GM19455 (cell line): ENCODE measurements around the gene CTXN2.

Experiments used
- ATAC-seq: cut with Tn5 transposase; IDR thresholded peaks from one replicate; pipeline ENCODE4 v1.9.1; 2021; ENCODE audit not compliant: unreplicated experiment

CTXN2 gene

DNA sequence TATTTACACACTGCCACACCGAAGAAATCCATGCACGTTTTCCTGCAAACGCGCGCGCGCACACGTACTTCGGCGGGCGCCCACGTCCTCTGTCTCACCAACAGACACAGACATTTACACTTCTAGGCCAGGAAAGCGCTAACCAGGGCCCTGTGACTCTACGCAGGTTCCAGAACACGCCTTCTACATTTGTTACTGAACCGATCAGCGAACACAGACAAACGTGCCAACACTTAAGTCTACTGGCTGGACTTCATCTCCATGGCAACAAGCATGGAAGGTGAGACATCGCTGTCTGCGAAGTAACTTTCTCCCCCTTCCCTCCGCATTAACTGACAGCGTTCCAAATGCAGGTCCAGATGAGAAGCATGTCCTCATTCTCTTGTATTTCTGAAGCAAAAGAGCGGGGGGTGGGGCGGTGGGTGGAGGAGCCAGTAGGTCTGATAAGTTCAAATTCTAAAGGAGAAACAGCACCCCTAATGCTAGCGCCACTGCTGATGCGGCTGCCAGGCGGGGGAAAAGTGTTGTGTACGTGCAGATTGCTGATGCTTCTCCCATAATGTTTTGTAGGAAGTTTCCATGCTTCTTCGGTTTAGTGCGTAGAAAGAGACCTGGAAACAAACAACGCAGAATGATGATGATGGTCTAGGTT lies at the start of gene CTXN2:
CTXN2 (plus strand) TSS at position 92 of the 652 bp plus-strand sequence. CDS start 9,636 bp downstream, outside the sequence.
- ATAC-seq: no peak

DNA sequence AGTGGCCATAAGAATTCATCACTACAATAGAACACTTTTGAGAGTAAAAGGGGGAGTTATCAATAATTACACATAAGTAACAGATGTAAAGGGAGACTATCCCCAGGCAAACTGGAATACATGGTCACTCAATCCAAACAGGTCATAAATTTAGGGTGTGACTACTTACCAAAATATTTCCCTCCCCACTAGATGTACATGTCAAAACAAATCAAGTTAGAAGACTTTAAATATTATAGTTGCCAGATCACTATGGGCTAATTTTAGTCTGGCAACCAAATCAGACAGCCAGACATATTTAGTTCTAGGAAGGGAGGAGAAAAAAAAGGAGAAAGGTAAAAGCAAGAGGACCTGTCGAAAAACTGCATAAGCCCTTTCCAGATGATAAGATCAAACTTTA lies 47.6 kb upstream of the CTXN2 start:
- ATAC-seq: no peak

DNA sequence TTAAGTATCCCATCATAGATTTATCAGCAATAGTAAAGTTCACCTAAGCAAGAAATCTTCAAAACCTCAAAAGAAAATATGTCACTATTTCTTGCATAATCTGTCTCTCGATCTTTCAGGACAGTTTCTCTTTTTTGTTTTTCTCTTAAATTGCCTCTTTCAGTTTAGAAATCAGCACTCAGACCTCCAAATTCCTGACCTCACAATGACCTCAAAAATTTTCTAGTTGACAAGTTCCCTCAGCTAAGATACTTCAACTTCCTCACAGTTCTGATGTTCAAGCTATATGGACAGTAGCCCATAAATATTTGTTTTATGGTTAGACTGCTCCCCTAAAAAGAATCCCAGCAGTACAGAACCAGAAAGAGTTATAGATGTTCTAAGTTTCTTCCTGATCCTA lies 46.6 kb upstream of the CTXN2 start:
- no peak for ATAC-seq

DNA sequence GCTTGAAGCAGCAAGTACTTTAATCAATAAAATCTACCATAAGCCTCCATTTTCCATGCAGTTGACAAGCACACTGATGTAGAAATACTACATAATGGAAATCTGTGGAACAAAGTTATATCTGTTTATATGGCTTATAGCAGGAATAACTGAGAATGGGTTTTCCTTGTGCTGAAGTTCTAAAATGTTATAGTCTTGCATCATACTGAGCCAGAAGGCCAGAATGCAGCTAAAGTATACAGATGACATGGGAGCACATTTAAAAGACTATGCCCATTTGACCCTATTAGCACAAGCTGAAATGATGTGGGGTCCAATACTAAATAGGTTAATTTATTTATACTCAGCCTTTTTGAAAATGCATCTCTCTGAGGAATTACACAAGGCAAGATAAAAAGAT lies 45.5 kb upstream of the CTXN2 start:
- no peak for ATAC-seq

DNA sequence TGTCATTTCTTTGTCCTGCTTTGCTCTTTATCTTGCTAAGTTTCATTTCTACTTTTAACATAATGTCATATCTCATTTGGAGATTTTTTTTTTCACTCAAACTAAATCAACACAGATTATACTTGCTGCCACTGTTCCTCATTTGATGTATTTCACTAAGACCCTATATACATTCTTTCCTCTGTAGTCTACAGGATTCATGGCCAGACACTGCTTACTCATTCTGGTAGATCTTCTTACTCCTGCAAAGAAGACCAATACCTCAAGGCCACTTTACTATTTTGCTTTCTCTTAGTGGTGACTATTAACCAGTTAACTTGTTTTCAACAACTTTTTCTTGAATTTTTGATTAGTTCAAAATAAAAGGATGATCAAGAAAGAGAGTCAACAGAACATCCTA lies 44.1 kb upstream of the CTXN2 start:
- no peak for ATAC-seq

DNA sequence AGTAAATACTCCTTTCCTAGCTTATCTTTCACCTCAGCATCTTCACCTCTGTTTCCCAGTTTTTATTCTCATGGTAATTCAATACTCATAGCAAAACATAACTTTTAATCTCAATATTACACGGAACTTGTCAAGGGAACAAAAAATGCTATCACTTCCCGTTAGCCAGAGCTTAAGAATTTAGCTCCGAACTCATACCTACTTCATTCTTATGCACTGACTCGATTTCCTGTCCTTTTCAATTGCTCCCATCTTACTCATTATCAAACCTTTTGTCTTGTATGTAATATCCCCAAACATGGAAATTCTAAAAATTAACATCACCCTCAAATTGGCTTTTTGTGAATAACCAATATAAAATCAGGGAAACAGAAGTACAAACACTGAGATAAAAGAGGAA lies 41.6 kb upstream of the CTXN2 start:
- no peak for ATAC-seq

DNA sequence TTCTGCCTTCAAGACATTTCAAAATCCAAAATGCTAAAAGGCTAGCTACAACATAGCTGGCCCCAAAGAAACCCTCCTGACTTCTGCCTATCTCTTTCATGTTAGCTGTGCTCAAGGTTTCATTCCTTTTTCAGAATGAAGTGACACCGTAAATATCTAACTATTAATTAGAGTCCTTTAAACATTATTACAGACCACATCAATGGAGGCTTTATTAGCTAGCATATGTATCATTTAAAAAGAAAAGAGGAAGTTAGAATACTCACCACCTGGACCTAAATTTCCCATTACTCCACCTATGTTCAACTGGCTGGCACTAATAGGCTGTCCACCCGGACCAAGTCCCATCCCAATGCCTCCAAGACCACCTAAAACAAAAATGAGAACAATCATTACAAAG lies 37.9 kb upstream of the CTXN2 start:
- ATAC-seq: no peak

DNA sequence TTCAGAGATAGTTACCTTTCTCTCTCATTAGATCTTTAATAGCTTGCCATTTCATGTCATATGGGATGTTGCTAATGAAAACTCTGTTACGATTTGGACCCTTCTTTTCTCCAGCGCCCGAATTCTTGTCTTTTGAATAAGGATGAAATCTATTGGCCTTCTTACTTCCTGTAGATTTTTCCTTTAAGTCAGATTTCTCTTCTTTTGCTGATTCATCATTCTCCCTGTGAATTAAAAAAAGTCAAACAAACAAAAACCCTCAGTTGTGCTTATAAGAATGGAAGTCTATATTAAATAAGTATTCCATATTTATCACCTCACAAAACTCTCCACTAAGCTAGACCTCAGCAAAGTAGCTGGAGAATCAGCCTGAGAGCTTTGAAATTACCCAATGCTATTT lies 22.8 kb upstream of the CTXN2 start:
- ATAC-seq: no peak

DNA sequence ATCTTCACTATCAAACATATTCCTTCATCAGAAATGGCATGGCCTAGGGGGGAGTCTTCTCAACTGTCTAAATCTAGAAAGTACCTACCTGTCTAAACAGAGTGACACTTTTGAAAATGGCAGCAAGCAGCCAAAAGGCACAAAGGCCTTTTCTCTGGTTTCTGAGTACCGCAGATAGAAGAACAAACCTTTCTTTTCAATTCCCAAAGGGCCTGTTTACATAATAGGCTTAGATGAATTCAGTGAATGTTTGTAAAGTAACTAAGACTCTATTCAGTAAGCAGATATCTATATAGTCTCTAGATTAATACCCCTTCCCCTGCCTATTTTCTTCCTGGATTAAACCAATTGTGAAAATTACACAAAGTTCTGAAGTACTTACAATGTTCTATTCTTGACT lies 20.5 kb upstream of the CTXN2 start:
- no peak for ATAC-seq

DNA sequence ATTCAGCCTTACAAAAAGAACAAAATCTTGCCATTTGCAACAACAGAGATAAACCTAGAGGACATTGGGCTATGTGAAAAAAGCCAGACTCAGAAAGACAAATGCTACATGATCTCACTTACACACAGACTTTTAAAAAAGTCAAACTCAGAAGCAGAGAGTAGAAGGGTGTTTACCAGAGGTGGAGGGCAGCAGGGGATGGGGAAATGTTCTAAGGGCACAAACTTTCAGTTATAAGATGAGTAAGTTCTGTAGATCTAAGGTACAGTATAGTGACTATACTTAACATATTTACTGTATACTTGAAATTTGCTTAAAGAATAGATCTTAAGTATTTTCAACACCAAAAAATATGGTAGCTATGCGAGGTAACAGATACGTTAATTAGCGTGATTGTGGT lies 16.3 kb upstream of the CTXN2 start:
- no peak for ATAC-seq

DNA sequence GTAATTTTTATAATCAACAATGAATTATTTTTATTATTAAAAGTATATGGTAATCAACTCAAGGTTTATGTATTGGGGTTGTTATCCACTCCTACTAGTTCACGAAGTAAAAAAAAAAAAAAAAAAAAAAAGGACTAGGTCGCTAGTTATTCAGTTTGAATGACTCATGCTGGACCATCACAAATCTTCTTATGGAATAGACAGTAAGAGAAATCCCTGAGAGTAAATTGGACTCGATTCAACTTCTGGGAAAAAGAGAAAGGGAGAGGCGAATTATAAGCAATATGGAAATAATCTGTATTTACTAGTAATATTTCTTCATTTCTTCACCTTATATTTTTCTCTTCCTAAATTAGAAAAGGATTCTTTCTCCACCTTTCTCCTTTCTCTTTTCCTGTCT lies 15.4 kb upstream of the CTXN2 start:
- ATAC-seq: no peak

DNA sequence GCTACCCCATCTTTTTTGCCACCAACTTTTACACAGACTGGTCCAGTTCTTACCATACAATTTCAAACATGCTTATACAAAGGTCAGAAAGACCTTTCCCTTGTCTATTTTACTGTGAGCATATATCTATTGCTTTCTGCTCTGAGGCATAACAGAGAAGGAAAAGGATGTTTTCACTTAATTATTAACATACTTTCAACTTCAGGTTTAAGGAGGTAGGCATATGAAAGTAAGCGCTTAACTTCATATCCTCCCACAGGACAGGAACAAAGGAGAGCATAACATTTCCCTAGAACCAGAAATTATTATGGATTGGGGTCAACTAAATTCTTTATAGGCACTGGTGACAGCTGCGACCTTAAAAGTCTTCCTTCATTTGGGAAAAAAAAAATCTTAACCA lies 14.5 kb upstream of the CTXN2 start:
- no peak for ATAC-seq

DNA sequence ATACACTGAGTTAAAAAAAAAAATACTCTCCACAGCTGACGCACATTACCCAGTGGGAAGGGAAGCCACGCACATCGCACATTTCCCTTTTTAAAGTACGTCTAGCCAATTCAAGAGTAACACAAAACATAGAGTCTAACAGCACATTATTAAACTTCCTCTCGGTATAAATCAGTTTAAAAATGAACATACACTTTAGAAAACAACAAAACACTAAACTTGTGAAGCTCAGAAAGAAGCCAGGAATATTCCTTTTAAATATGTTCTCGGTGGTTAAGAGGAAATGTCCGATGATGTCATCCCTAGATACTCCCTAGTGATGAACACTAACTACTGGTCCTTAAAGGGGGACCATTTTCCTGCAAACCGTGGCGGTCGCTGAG lies 14.1 kb upstream of the CTXN2 start:
- peak; percentile 72 for ATAC-seq

DNA sequence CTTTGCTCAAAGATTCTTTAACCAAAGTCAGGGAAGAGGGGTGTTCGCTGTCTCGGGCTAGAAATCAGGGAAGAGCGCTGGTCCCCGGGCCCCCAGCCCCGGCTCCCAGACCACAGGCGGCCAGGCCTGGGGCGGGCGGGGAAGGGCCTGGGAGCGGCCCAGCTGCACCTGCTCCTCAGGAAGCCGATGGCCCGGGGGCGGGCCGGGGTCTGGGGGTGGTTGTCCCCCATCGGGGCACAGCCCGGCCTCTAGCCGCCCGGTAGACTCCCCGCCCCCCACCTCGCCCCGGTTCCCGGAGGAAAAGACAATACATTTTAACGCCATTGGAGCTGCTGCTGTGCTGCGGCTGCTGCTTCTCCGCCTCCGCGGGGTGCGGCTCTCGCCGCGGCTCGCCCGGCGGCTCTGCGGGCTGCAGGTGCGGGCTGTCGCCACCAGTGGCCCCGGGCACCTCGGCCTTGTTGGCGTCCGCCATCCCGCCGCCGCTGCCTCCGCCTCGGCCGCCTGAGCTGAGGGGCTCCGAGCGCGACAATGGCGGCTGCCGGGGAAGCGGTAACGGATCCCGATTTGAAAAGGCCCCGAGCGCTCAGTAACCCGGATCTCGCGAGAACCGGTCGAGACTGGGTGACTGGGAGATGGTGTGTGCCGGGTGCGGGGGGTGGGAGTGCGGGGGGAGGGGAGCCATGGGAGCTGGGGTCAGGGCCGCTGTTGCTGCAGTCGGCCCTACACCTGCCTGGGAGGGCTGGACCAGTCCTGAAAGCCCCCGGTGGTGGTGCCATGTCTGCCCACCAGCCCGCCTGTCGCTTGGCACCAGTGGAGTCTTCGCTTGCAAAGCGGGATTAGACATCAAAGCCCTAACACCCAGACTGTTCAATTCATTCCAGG lies 13.5 kb upstream of the CTXN2 start, which contains the start of gene MYEF2:
MYEF2 (minus strand) TSS at position 530 of the 882 bp plus-strand sequence; CDS start at position 472, 58 bp downstream.
- peak; percentile 81 for ATAC-seq

DNA sequence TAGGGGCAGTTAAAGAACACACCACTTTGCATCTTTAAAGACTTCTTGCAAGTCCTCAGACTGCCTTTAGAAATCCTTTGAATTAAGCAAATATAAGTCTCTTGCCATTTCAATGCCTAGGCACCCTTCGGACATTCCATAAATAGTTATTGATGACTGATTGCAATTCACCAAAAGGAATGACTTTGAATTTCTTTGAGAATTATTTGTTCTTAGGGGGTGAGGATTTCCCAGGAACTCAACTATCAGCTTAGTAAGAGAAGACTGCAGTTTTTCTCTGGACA lies 12.9 kb upstream of the CTXN2 start:
- ATAC-seq: no peak

DNA sequence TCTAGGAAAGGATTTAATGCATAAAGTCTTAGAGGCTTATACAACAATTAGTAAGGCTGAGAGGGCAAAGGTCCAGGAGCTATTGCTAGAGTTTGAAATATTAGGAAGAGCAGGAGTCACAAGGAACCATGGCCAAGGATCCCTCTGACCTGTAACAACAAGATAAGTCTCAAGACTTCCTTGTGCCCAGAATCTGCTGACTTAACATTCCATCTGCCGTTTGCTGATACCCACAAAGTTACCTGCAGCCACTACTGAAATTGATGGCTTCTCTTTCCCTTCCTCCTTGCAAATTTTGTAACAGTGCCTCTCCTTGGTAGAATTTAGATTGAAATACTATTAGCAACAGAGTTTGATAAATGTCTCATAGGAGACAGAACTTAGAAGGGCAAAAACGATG lies 8.7 kb upstream of the CTXN2 start:
- ATAC-seq: no peak

DNA sequence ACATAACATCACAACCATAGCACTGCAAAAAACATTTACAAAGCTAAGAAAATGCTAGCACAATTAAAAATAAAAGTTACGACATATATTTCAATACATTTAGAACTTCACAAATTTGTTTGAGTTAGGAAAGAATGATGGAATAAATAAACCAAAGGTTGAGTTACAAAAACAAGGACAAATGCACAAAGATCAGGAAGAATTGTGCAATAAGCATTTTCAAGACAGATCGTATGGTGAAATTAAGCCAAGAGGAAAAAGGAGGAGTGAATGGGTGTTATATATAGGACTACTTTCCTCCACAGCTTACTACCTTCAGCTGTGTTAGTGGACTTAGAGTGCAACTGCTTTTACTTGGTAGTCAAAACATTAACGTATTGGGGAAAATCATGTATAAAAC lies 5.9 kb upstream of the CTXN2 start:
- no peak for ATAC-seq

DNA sequence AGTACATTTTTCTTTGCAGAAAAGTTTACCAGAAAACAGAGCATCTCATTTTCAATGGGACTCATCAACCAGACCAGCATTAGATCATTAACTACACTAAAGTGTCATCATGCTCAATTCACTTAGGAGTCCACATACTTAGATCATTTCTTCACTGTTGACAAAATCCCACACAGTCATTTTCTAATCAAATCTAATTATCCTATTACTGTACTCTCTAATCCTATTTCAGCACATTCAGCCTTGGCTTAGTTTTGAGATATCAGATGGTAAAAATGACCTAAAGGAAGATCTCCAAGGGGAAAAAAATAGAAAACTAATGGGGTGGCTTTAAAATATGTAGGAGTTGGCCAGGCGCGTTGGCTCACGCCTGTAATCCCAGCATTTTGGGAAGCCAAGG lies 5.2 kb upstream of the CTXN2 start:
- no peak for ATAC-seq

DNA sequence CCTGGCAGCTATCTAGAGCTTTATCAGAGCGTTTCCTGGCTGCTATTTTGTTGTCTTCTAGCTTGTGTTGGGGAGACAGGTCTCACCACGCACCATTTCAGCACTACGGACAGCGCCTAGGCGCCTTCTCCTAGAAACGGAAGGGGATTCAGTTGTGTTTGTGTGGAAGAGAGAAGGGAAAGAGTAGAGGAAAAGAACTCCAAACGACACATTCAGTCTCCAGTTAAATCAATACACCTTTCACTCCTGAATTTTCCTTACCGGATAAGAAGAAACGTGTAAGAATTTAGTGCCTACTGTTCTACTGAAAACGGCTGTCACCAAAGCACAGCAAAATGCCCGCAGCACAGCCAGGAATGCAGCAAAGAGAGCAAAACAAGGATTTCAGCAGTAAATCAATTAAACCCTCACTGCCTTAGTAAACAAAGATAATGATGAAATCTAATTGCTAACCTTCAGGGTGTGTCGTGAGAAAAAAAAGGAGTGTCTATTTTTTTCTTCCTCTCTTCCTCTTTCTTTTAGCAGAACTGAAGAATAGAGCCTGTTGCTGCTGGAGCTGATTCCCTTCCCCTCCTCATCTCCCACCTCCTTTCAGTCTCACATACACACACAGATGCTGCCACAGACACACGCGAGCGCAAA lies 412 bp upstream of the CTXN2 start:
- ATAC-seq: no peak

DNA sequence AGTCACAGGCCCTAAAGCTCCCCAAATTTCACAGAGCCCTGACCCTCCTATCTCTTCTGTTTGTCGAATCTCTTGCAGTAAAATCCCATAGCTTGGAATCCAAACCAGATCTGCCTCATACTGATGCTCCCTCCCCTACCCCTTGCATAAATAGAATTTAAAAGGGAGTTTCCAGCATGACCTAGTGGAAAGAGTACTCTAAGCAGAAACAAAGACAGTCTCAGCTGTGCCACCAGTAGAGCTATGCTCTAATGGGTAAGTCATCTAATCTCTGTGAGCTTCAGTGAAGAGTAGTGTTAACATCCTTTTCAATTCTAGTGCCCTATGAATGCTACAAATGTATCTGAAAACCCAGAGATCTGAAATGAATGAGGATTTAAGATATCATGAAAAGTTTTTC lies 10.6 kb downstream of the CTXN2 start:
- ATAC-seq: no peak

DNA sequence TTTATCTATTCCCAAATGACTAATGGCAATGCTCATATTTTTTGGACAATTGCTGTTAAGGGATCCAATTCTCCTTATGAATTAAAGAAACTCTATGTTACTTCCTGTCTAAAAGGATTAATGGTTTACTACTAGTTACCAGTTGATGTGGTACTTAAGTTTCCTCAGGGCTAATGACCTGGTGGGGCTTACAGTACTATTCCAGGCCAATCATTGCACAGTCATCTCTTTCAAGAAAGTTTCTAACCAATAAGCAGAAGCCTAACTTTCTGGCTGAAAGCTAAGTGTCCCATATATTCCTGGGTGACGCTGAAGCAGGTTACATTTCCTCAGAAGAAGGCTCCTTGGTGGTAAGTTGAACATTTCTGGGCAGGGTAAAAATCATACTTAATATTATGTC lies 14.5 kb downstream of the CTXN2 start, which contains the start of gene SLC12A1:
SLC12A1 (plus strand) TSS at position 322 of the 400 bp plus-strand sequence. CDS start 1,418 bp downstream, outside the sequence.
- ATAC-seq: no peak

DNA sequence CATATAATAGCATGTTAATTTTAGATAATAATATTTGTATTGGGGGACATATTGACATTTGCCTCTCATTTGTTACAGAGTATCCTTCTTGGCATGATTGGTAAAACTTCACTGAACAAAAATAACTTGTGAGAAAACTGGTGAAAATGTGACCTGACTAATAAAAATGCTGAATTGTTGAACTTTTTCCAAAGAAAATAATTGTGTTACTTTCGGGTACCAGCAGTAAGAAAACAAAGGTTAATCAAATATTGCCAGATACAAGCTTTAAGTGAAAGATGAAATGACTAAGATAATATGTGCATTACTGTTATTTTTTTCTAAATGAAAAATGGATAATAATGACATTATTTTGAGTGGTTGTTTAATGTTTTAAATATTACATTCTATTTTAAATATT lies 29.8 kb downstream of the CTXN2 start:
- no peak for ATAC-seq
